Neural cell (in vitro differentiated cells): Measurements from ENCODE around the gene MICA.

Experiments used
- EP300 ChIP-seq: fragments of 450-650 bp; conservative IDR thresholded peaks from 2 replicates; pipeline ENCODE4 v1.6.1; 2014; ENCODE audit warnings: antibody characterized with exemption, mild to moderate bottlenecking, moderate library complexity; ENCODE audit not compliant: poor library complexity, severe bottlenecking
- EZH2 ChIP-seq: fragments of 200-600, 300-800 bp; shearing (Covaris generic), sonication (generic); IDR thresholded peaks from 2 replicates; pipeline ENCODE4 v1.6.1; 2014; ENCODE audit warnings: antibody characterized with exemption, low read length, borderline replicate concordance, mild to moderate bottlenecking; ENCODE audit not compliant: insufficient read depth, poor library complexity, severe bottlenecking
- MXI1 ChIP-seq: fragments of 450-650 bp; conservative IDR thresholded peaks from 2 replicates; pipeline ENCODE4 v1.6.1; 2014; ENCODE audit warnings: antibody characterized with exemption, mild to moderate bottlenecking; ENCODE audit not compliant: poor library complexity, severe bottlenecking
- POLR2AphosphoS5 ChIP-seq: IDR thresholded peaks from 2 replicates; pipeline ENCODE4 v1.6.1; 2012
- SMC3 ChIP-seq: fragments of 450-650 bp; conservative IDR thresholded peaks from 2 replicates; pipeline ENCODE4 v1.6.1; 2014; ENCODE audit warnings: antibody characterized with exemption, mild to moderate bottlenecking, moderate library complexity; ENCODE audit not compliant: poor library complexity
- TAF1 ChIP-seq: IDR thresholded peaks from 2 replicates; pipeline ENCODE4 v1.6.1; 2012; ENCODE audit warnings: low read depth
- TF ChIP-seq, protein P1 (sequence below): fragments of 450-650 bp; IDR thresholded peaks from 2 replicates; pipeline ENCODE4 v1.5.1; 2014; ENCODE audit warnings: antibody characterized with exemption, mild to moderate bottlenecking, moderate library complexity; ENCODE audit not compliant: poor library complexity, severe bottlenecking
- TF ChIP-seq, protein P2 (sequence below): IDR thresholded peaks from 2 replicates; pipeline ENCODE4 v1.6.1; 2012; ENCODE audit warnings: borderline replicate concordance

DNA sequence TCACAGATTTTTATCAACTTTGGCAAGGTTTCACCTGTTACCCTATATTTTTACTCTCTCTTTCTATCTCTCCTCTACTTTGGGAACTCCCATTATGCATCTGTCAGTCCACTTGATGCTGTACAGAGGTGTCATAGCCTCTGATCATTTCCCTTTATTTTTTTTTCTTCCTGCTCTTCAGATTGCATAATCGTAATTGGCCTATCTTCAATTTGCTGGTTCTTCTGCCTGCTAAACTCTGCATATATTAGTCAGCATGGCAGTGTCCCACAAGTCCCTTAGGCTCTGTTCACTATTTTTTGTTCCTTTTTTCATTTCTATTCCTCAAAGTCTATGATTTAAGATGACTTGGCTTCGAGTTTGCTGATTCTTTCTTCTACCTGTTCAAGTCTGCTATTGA is 49.9 kb downstream of the MICA start:
- TF ChIP-seq, protein P1, sequence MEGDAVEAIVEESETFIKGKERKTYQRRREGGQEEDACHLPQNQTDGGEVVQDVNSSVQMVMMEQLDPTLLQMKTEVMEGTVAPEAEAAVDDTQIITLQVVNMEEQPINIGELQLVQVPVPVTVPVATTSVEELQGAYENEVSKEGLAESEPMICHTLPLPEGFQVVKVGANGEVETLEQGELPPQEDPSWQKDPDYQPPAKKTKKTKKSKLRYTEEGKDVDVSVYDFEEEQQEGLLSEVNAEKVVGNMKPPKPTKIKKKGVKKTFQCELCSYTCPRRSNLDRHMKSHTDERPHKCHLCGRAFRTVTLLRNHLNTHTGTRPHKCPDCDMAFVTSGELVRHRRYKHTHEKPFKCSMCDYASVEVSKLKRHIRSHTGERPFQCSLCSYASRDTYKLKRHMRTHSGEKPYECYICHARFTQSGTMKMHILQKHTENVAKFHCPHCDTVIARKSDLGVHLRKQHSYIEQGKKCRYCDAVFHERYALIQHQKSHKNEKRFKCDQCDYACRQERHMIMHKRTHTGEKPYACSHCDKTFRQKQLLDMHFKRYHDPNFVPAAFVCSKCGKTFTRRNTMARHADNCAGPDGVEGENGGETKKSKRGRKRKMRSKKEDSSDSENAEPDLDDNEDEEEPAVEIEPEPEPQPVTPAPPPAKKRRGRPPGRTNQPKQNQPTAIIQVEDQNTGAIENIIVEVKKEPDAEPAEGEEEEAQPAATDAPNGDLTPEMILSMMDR: no peak
- TF ChIP-seq TAF1 (no peak), POLR2AphosphoS5 (no peak), EP300 (no peak), EZH2 (no peak), SMC3 (no peak), MXI1 (no peak)
- TF ChIP-seq, protein P2, sequence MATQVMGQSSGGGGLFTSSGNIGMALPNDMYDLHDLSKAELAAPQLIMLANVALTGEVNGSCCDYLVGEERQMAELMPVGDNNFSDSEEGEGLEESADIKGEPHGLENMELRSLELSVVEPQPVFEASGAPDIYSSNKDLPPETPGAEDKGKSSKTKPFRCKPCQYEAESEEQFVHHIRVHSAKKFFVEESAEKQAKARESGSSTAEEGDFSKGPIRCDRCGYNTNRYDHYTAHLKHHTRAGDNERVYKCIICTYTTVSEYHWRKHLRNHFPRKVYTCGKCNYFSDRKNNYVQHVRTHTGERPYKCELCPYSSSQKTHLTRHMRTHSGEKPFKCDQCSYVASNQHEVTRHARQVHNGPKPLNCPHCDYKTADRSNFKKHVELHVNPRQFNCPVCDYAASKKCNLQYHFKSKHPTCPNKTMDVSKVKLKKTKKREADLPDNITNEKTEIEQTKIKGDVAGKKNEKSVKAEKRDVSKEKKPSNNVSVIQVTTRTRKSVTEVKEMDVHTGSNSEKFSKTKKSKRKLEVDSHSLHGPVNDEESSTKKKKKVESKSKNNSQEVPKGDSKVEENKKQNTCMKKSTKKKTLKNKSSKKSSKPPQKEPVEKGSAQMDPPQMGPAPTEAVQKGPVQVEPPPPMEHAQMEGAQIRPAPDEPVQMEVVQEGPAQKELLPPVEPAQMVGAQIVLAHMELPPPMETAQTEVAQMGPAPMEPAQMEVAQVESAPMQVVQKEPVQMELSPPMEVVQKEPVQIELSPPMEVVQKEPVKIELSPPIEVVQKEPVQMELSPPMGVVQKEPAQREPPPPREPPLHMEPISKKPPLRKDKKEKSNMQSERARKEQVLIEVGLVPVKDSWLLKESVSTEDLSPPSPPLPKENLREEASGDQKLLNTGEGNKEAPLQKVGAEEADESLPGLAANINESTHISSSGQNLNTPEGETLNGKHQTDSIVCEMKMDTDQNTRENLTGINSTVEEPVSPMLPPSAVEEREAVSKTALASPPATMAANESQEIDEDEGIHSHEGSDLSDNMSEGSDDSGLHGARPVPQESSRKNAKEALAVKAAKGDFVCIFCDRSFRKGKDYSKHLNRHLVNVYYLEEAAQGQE: no peak
